ENCODE results near the gene TBC1D1. TPM values are rescaled to one million over a fixed set of nuclear protein-coding genes. Genes with fewer than 3 reads are reported as not detected.

TBC1D1 gene
- polyA plus RNA-seq, 1 experiment = 50.7 TPM

DNA sequence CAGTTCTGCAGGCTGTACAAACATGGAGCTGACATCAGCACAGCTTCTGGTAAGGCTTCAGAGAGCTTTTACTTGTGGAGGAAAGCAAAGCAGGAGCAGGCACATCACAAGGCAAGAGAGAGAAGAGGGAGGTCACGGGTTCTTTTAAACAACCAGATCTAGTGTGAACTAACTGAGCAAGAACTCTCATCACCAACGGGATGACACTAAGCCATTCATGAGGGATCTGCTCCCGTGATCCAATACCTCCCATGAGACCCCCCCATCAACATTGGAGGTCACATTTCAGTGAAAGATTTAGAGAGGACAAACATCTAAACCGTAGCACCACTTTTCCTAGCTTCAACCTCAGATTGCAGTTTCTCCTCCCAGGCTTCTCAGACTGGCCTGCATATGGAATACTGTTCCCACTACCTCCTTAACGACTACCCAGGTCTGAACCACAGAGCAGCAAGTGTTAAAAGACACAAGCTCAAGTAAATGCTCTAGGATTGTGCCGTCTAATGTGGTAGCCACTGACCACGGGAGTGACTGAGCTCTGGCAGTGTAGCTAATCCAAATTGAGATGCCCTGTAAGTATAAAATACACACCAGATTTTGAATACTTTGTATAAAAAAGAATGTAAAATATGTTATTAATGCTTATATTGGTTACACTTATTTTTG lies 262.0 kb downstream of the TBC1D1 start:
- no peaks in the 10 kb centered on the region for H3K27me3 ChIP-seq (ENCODE audit: control insufficient read depth, insufficient read depth, low read length)
- TF ChIP-seq, protein P1, sequence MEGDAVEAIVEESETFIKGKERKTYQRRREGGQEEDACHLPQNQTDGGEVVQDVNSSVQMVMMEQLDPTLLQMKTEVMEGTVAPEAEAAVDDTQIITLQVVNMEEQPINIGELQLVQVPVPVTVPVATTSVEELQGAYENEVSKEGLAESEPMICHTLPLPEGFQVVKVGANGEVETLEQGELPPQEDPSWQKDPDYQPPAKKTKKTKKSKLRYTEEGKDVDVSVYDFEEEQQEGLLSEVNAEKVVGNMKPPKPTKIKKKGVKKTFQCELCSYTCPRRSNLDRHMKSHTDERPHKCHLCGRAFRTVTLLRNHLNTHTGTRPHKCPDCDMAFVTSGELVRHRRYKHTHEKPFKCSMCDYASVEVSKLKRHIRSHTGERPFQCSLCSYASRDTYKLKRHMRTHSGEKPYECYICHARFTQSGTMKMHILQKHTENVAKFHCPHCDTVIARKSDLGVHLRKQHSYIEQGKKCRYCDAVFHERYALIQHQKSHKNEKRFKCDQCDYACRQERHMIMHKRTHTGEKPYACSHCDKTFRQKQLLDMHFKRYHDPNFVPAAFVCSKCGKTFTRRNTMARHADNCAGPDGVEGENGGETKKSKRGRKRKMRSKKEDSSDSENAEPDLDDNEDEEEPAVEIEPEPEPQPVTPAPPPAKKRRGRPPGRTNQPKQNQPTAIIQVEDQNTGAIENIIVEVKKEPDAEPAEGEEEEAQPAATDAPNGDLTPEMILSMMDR (IDR thresholded peaks at IDR 0.05; ENCODE audit: low read depth, low read length) = no peak
- POLR2A ChIA-PET = interaction anchor here (1.1 kb wide), 1 partner anchor 7 kb away, joined by 3 read pairs; no protein-coding TSS in a partner anchor
- H3K4me3 ChIP-seq (ENCODE audit: low read depth, low read length) = no peak overlapping the region
- no peak overlapping the region for H3K27ac ChIP-seq (ENCODE audit: low read depth, low read length)
- no peak for DNase-seq (ENCODE audit: low read depth, low spot score)
- no peaks in the 10 kb centered on the region for H3K9me3 ChIP-seq (ENCODE audit: control insufficient read depth, insufficient read depth, low read length)
- CTCF ChIA-PET = interaction anchor here (1.0 kb wide), 1 partner anchor 167 kb away, joined by 4 read pairs; no protein-coding TSS in a partner anchor

DNA sequence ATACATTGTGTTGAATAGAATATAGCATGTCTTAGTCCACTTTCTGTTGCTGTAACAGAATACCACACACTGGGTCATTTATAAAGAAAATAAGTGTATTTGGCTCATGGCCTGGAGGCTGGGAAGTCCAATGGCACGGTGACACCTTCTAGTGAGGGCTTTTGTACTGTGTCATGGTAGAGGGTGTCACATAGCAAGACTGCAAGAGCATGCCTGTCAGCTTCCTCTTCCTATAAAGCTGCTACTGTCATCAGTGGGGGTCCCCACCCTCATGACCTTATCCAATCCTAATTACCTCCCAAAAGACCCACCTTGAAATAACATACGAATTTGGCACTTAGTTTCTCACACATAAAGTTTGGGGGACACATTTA lies 262.5 kb downstream of the TBC1D1 start:
- no peaks in the 10 kb centered on the region for H3K27me3 ChIP-seq (ENCODE audit: control insufficient read depth, insufficient read depth, low read length)
- CTCF ChIA-PET = no interaction called here
- POLR2A ChIA-PET = no interaction called here
- no peak overlapping the region for H3K27ac ChIP-seq (ENCODE audit: low read depth, low read length)
- no peak for DNase-seq (ENCODE audit: low read depth, low spot score)
- no peak overlapping the region for H3K4me3 ChIP-seq (ENCODE audit: low read depth, low read length)
- TF ChIP-seq, protein P1 (IDR thresholded peaks at IDR 0.05; ENCODE audit: low read depth, low read length) = no peak
- no peaks in the 10 kb centered on the region for H3K9me3 ChIP-seq (ENCODE audit: control insufficient read depth, insufficient read depth, low read length)

- POLR2A ChIA-PET = interaction anchor here (0.6 kb wide), 1 partner anchor 40 kb away, joined by 3 read pairs; no protein-coding TSS in a partner anchor
- Histone ChIP-seq H3K27ac (ENCODE audit: low read depth, low read length) (no peak overlapping the region), H3K9me3 (ENCODE audit: control insufficient read depth, insufficient read depth, low read length) (no peaks in the 10 kb centered on the region), H3K4me3 (ENCODE audit: low read depth, low read length) (no peak overlapping the region), H3K27me3 (ENCODE audit: control insufficient read depth, insufficient read depth, low read length) (no peaks in the 10 kb centered on the region)
- TF ChIP-seq, protein P1 (IDR thresholded peaks at IDR 0.05; ENCODE audit: low read depth, low read length) = no peak
- CTCF ChIA-PET = no interaction called here
- no peak for DNase-seq (ENCODE audit: low read depth, low spot score)
Observed at GRCh38 chr4:38154252-38154651, 263.4 kb downstream of the TBC1D1 start.

- Histone ChIP-seq H3K27ac (ENCODE audit: low read depth, low read length) (no peak overlapping the region), H3K27me3 (ENCODE audit: control insufficient read depth, insufficient read depth, low read length) (no peaks in the 10 kb centered on the region), H3K4me3 (ENCODE audit: low read depth, low read length) (no peak overlapping the region), H3K9me3 (ENCODE audit: control insufficient read depth, insufficient read depth, low read length) (no peaks in the 10 kb centered on the region)
- CTCF ChIA-PET = no interaction called here
- TF ChIP-seq, protein P1 (IDR thresholded peaks at IDR 0.05; ENCODE audit: low read depth, low read length) = no peak
- POLR2A ChIA-PET = no interaction called here
- no peak for DNase-seq (ENCODE audit: low read depth, low spot score)
Observed at GRCh38 chr4:38154681-38155588, 264.1 kb downstream of the TBC1D1 start.

All from AG04450 (cell line).